VCaP (cell line): Measurements from ENCODE around the gene CEACAM7.
A peak's percentile ranks its signal among the peaks of the same experiment; 100 is the strongest.

Experiments
- H3K27ac ChIP-seq: fragments of 450-650 bp; 2 replicates; pipeline ENCODE4 v1.5.1; 2017
- TF ChIP-seq, protein P1 (sequence below): fragments of 450-650 bp; conservative IDR thresholded peaks from 2 replicates; pipeline ENCODE4 v1.5.1; 2017; ENCODE audit warnings: mild to moderate bottlenecking, moderate library complexity

The CEACAM7 gene

DNA sequence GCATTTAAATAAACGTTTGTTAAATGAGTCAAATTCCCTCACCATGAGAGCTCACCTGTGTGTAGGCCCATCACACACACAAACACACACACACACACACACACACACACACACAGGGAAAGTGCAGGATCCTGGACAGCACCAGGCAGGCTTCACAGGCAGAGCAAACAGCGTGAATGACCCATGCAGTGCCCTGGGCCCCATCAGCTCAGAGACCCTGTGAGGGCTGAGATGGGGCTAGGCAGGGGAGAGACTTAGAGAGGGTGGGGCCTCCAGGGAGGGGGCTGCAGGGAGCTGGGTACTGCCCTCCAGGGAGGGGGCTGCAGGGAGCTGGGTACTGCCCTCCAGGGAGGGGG is 11.9 kb upstream of the CEACAM7 start:
- TF ChIP-seq, protein P1, sequence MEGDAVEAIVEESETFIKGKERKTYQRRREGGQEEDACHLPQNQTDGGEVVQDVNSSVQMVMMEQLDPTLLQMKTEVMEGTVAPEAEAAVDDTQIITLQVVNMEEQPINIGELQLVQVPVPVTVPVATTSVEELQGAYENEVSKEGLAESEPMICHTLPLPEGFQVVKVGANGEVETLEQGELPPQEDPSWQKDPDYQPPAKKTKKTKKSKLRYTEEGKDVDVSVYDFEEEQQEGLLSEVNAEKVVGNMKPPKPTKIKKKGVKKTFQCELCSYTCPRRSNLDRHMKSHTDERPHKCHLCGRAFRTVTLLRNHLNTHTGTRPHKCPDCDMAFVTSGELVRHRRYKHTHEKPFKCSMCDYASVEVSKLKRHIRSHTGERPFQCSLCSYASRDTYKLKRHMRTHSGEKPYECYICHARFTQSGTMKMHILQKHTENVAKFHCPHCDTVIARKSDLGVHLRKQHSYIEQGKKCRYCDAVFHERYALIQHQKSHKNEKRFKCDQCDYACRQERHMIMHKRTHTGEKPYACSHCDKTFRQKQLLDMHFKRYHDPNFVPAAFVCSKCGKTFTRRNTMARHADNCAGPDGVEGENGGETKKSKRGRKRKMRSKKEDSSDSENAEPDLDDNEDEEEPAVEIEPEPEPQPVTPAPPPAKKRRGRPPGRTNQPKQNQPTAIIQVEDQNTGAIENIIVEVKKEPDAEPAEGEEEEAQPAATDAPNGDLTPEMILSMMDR = no peak

GRCh38 chr19:41699231-41699967 is 11.3 kb upstream of the CEACAM7 start:
- TF ChIP-seq, protein P1 = no peak
- H3K27ac ChIP-seq = peak overlapping the region; percentile 62

More for the DNA sequence above, 11.9 kb upstream of the CEACAM7 start:
- no peak overlapping the region for H3K27ac ChIP-seq

GRCh38 chr19:41698746-41699230 is 10.7 kb upstream of the CEACAM7 start:
- TF ChIP-seq, protein P1 = no peak
- H3K27ac ChIP-seq = peak overlapping the region; percentile 62

DNA sequence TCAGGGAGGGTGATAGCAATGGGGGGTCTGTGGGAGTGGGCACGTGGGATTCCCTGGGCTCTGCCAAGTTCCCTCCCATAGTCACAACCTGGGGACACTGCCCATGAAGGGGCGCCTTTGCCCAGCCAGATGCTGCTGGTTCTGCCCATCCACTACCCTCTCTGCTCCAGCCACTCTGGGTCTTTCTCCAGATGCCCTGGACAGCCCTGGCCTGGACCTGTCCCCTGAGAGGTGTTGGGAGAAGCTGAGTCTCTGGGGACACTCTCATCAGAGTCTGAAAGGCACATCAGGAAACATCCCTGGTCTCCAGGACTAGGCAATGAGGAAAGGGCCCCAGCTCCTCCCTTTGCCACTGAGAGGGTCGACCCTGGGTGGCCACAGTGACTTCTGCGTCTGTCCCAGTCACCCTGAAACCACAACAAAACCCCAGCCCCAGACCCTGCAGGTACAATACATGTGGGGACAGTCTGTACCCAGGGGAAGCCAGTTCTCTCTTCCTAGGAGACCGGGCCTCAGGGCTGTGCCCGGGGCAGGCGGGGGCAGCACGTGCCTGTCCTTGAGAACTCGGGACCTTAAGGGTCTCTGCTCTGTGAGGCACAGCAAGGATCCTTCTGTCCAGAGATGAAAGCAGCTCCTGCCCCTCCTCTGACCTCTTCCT is 9.3 kb upstream of the CEACAM7 start:
- no peak overlapping the region for H3K27ac ChIP-seq
- TF ChIP-seq, protein P1 = no peak

DNA sequence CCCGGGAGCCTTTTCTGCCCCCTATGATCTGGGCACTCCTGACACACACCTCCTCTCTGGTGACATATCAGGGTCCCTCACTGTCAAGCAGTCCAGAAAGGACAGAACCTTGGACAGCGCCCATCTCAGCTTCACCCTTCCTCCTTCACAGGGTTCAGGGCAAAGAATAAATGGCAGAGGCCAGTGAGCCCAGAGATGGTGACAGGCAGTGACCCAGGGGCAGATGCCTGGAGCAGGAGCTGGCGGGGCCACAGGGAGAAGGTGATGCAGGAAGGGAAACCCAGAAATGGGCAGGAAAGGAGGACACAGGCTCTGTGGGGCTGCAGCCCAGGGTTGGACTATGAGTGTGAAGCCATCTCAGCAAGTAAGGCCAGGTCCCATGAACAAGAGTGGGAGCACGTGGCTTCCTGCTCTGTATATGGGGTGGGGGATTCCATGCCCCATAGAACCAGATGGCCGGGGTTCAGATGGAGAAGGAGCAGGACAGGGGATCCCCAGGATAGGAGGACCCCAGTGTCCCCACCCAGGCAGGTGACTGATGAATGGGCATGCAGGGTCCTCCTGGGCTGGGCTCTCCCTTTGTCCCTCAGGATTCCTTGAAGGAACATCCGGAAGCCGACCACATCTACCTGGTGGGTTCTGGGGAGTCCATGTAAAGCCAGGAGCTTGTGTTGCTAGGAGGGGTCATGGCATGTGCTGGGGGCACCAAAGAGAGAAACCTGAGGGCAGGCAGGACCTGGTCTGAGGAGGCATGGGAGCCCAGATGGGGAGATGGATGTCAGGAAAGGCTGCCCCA is 8.5 kb upstream of the CEACAM7 start:
- no peak overlapping the region for H3K27ac ChIP-seq
- TF ChIP-seq, protein P1 = no peak

DNA sequence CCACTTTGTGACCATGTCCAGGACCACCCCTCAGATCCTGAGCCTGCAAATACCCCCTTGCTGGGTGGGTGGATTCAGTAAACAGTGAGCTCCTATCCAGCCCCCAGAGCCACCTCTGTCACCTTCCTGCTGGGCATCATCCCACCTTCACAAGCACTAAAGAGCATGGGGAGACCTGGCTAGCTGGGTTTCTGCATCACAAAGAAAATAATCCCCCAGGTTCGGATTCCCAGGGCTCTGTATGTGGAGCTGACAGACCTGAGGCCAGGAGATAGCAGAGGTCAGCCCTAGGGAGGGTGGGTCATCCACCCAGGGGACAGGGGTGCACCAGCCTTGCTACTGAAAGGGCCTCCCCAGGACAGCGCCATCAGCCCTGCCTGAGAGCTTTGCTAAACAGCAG is 7.7 kb upstream of the CEACAM7 start:
- TF ChIP-seq, protein P1 = no peak
- H3K27ac ChIP-seq = no peak overlapping the region
